GM12864 (cell line): ENCODE measurements around the gene RETREG1.
A peak's percentile ranks its signal among the peaks of the same experiment; 100 is the strongest.

ENCODE experiments used
- DNase-seq: peaks from one replicate; pipeline ENCODE4 v3.0.0-alpha.2; 2011; ENCODE audit warnings: low read depth
- H3K4me3 ChIP-seq: 2 replicates; pipeline ENCODE4 v1.5.1; 2011; ENCODE audit warnings: mild to moderate bottlenecking, low read depth, low read length, control low read depth
- CTCF ChIP-seq: IDR thresholded peaks from 2 replicates; pipeline ENCODE4 v1.5.1; 2011; ENCODE audit warnings: low read depth, mild to moderate bottlenecking, moderate library complexity, low read length, control low read depth, inconsistent platforms; ENCODE audit errors: missing control alignments

The RETREG1 gene

GRCh38 chr5:16586556-16586955 is 30.2 kb downstream of the RETREG1 start:
- DNase-seq = no peak
- no peak overlapping the region for H3K4me3 ChIP-seq
- no peak for TF ChIP-seq CTCF

GRCh38 chr5:16585041-16585667 is 31.6 kb downstream of the RETREG1 start:
- no peak for DNase-seq
- H3K4me3 ChIP-seq = no peak overlapping the region
- peak; percentile 74 for TF ChIP-seq CTCF

GRCh38 chr5:16582081-16582480 is 34.7 kb downstream of the RETREG1 start:
- no peak overlapping the region for H3K4me3 ChIP-seq
- no peak for DNase-seq
- TF ChIP-seq CTCF = no peak

GRCh38 chr5:16580382-16580781 is 36.4 kb downstream of the RETREG1 start:
- no peak for DNase-seq
- TF ChIP-seq CTCF = no peak
- no peak overlapping the region for H3K4me3 ChIP-seq

GRCh38 chr5:16579142-16579847 is 37.5 kb downstream of the RETREG1 start:
- DNase-seq = no peak

GRCh38 chr5:16578474-16578883 is 38.3 kb downstream of the RETREG1 start:
- TF ChIP-seq CTCF = no peak
- DNase-seq = no peak
- H3K4me3 ChIP-seq = no peak overlapping the region

More at GRCh38 chr5:16579142-16579847, 37.5 kb downstream of the RETREG1 start:
- TF ChIP-seq CTCF = no peak
- no peak overlapping the region for H3K4me3 ChIP-seq

GRCh38 chr5:16577677-16578076 is 39.1 kb downstream of the RETREG1 start:
- DNase-seq = peak; percentile 15
- TF ChIP-seq CTCF = no peak
- no peak overlapping the region for H3K4me3 ChIP-seq
